Naive B cell (primary cell): Measurements from ENCODE around the gene TMPRSS15. TPM values are rescaled to one million over a fixed set of nuclear protein-coding genes. Genes with fewer than 3 reads are reported as not detected.

Experiments used
- ATAC-seq, 2 donors: fragments of 150-1000 bp; cut with Tn5 transposase; 2 replicates each; pipeline ENCODE4 v1.10.0; 2021; ENCODE audit warnings: low read depth in 2 of 2, mild to moderate bottlenecking in 2 of 2, moderate library complexity in 2 of 2
- DNase-seq: peaks from one replicate; pipeline ENCODE4 v3.0.0; 2022
- H3K27ac Mint-ChIP-seq, 6 donors: one replicate each; pipeline ENCODE4 v1.8.0; 2020 to 2022; ENCODE audit warnings: mild to moderate bottlenecking in 6 of 6, mixed read lengths in 6 of 6, moderate library complexity in 5 of 6, inconsistent platforms in 2 of 6
- H3K27me3 Mint-ChIP-seq, 3 donors: one replicate each; pipeline ENCODE4 v1.8.0; 2021 to 2022; ENCODE audit warnings: mixed read lengths in 3 of 3, mild to moderate bottlenecking in 1 of 3
- H3K36me3 Mint-ChIP-seq, 2 donors: one replicate each; pipeline ENCODE4 v1.8.0; 2020 to 2022; ENCODE audit warnings: mixed read lengths in 2 of 2, inconsistent platforms in 1 of 2, mild to moderate bottlenecking in 1 of 2
- H3K4me1 Mint-ChIP-seq, 3 donors: one replicate each; pipeline ENCODE4 v1.8.0; 2020 to 2022; ENCODE audit warnings: mixed read lengths in 3 of 3, inconsistent platforms in 1 of 3, mild to moderate bottlenecking in 1 of 3, moderate library complexity in 1 of 3
- H3K4me3 Mint-ChIP-seq, 8 donors: one replicate each; pipeline ENCODE4 v1.8.0; 2020 to 2022; ENCODE audit warnings: mild to moderate bottlenecking in 8 of 8, mixed read lengths in 8 of 8, moderate library complexity in 8 of 8, inconsistent platforms in 2 of 8
- H3K9me3 Mint-ChIP-seq, 7 donors: one replicate each; pipeline ENCODE4 v1.8.0; 2020 to 2022; ENCODE audit warnings: mixed read lengths in 7 of 7, mild to moderate bottlenecking in 5 of 7, inconsistent platforms in 2 of 7, moderate library complexity in 1 of 7
- polyA plus RNA-seq, 6 donors: library from polyadenylated mRNA; unstranded; fragments of 300-500 nt; fragmentation: Illumina TruSeq; gene quantifications; one replicate each; pipeline ENCODE4 v1.2.3, GENCODE V29; 2021; ENCODE audit warnings: low read depth in 6 of 6

Gene TMPRSS15
- polyA plus RNA-seq, 6 donors from 2014 or later, result 0.21 to 3.1 (median 0.61) TPM; not detected in 1

DNA sequence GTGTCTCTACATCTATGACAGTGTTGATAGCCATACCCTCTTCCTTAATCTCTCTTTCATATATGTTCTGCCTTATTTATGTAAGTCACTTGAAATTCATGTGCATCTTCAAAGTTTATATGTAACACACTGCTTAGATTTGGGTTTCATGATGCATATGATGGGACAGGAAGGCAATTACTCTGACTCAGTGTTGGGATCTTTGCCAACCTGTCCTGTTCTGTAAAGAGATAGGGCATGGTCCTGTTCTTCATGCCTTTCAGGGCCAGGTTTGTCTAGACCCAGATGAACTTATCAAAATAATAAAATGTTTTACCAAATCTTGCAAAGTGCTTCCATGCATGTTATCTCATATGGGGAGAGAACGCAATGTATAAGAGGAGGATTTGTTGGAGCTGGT, 69.5 kb downstream of the TMPRSS15 start:
- Mint-ChIP-seq H3K36me3 (no peaks in the 10 kb centered on the region), H3K4me3 (no peak overlapping the region), H3K4me1 (peaks cover 0 to 3% (median 0%) of the 10 kb centered on the region in 3 donors), H3K27me3 (peaks cover 0 to 3% (median 0%) of the 10 kb centered on the region in 3 donors), H3K27ac (no peak overlapping the region), H3K9me3 (no peaks in the 10 kb centered on the region)
- DNase-seq (no peak), ATAC-seq (no peak)

DNA sequence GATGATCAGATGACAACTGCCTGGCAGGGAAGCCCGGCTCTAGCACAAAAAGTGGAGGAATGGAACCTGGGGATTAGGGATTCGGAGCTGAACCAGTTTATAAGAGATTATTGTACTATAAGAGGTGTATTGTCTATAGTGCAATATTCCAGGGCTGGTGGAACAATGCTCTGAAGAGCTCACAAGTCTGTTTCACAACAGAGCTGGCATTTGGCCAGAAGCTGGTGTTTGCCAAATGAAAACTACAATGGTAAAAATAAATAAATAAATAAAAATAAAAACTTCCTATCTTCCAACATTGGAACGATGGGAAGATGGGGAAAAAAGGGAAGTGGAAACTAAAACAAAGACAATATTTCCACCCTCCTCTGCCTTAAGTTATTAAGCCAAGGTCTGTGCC, 85.4 kb downstream of the TMPRSS15 start:
- Mint-ChIP-seq H3K4me1 (no peaks in the 10 kb centered on the region), H3K4me3 (no peak overlapping the region), H3K27ac (no peak overlapping the region), H3K27me3 (no peaks in the 10 kb centered on the region), H3K36me3 (peaks cover 0 to 9% of the 10 kb centered on the region in 2 donors), H3K9me3 (peaks cover 2 to 17% (median 5%) of the 10 kb centered on the region in 7 donors)
- no peak for ATAC-seq
- no peak for DNase-seq

DNA sequence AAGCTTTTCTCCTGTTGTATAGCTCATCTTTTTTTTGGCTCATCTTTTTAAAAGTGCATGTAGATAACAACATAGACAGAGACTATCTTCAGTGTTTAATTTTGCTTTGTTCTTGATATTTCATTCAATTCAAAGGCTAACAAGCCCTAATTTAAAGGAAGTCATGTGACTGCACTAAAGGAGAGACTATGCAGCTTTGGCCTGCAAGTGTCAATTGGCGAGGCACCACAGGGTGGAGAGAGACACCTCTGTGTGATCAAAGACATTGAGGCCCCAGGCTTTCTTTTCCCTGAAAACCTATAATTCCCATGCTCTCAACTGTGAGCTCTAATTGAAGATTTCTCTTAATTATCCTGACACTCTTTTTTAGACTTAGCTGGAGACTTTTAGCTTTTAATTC, 105.4 kb downstream of the TMPRSS15 start:
- Mint-ChIP-seq H3K27ac (peak overlapping the region in 2 of 6 donors; percentile 9 to 34), H3K4me3 (no peak overlapping the region), H3K4me1 (no peaks in the 10 kb centered on the region), H3K36me3 (no peaks in the 10 kb centered on the region), H3K27me3 (no peaks in the 10 kb centered on the region), H3K9me3 (no peaks in the 10 kb centered on the region)
- ATAC-seq (no peak), DNase-seq (no peak)

DNA sequence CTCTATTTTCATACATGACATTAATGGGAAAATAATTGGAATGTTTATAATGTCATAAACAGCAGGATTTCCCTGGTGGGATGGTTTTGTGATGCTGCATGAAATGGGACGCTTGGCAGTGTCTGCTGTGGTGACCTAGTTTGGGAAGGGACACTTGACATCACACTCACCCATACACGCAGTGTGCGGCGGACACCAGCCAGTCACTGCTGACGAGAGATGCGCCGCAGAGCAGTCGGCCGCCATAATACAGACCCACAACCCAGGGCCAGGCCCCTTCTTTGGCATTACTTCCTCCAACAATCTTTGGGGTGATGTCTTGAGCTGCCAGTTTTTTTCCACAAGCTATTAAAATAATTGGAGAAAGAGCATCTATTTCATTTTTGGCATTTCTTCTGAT, 109.5 kb downstream of the TMPRSS15 start:
- no peaks in the 10 kb centered on the region for H3K4me1 Mint-ChIP-seq

DNA sequence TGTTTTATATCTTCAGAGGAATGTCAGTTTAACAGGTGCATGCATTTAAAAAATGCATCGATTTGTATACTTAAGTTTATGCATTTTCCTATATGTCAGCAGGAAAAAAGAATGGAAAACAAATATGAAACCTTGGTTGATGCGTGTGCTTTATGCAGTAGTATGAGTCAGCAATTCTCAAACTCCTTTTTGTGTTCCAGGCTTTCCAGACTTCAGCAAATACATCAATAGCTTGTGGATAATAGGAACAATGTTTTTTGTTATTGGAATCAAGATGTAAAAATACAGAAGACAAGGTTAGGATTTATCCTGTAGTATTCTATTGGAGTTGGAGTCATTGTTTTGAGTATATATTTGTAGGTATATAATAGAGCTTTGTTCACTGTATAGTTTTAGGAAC, 113.7 kb downstream of the TMPRSS15 start:
- Mint-ChIP-seq H3K4me1 (no peaks in the 10 kb centered on the region), H3K36me3 (no peaks in the 10 kb centered on the region), H3K27ac (no peak overlapping the region), H3K4me3 (no peak overlapping the region), H3K9me3 (no peaks in the 10 kb centered on the region), H3K27me3 (no peaks in the 10 kb centered on the region)
- DNase-seq (no peak), ATAC-seq (no peak)

More for the DNA sequence above, 109.5 kb downstream of the TMPRSS15 start:
- Mint-ChIP-seq H3K27ac (peak overlapping the region in 1 of 6 donors; percentile 10), H3K4me3 (no peak overlapping the region), H3K36me3 (no peaks in the 10 kb centered on the region), H3K9me3 (no peaks in the 10 kb centered on the region), H3K27me3 (no peaks in the 10 kb centered on the region)
- ATAC-seq (no peak), DNase-seq (no peak)

DNA sequence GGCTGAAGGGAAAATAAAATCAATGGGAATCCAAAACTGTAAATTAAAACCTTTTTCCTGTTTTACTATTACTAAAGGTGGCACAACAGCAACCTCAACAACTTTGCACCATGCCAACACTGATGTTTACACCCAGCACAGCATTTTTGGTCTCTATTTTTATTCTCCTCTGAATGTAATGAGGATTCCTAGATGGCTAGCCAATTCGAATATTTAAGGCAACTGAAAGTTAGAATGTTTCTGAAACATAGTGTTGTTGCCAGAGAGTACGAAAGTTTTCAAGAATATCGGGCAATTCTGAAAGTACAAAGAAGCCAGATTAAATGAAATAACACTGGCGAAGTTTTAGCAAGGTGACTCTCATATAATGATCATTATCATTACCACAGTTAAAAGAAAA, 118.2 kb downstream of the TMPRSS15 start:
- DNase-seq (no peak), ATAC-seq (no peak)
- peaks cover 0 to 4% (median 0%) of the 10 kb centered on the region in 7 donors for H3K9me3 Mint-ChIP-seq
- H3K4me3 Mint-ChIP-seq, result no peak overlapping the region
- peaks cover 0 to 4% of the 10 kb centered on the region in 2 donors for H3K36me3 Mint-ChIP-seq
- no peaks in the 10 kb centered on the region for H3K27me3 Mint-ChIP-seq
- H3K4me1 Mint-ChIP-seq, result no peaks in the 10 kb centered on the region
- no peak overlapping the region for H3K27ac Mint-ChIP-seq

DNA sequence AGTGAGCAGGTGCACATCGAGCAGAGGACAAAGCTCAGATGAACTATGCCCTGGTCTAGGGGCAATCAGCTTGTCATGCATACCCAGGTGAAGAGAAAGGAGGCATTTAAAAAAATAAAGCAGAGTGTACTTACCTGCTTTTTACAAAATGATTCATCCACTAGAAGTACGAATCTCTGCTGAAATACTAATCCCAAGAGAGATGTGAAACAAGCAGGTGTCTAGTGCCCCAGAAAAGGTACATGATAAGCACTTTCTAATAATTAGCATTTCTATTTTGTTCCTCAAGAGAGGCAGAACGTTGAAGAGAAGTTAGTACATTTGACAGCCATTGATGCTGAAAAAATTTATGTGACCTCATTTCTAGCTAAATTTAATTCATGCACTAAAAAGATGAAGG, 127.8 kb downstream of the TMPRSS15 start:
- H3K27me3 Mint-ChIP-seq, result no peaks in the 10 kb centered on the region
- ATAC-seq (no peak), DNase-seq (no peak)
- peaks cover 0 to 5% of the 10 kb centered on the region in 2 donors for H3K36me3 Mint-ChIP-seq
- peak overlapping the region in 1 of 6 donors; percentile 9 for H3K27ac Mint-ChIP-seq
- no peaks in the 10 kb centered on the region for H3K4me1 Mint-ChIP-seq
- H3K4me3 Mint-ChIP-seq, result no peak overlapping the region
- peaks cover 0 to 5% (median 0%) of the 10 kb centered on the region in 7 donors for H3K9me3 Mint-ChIP-seq

DNA sequence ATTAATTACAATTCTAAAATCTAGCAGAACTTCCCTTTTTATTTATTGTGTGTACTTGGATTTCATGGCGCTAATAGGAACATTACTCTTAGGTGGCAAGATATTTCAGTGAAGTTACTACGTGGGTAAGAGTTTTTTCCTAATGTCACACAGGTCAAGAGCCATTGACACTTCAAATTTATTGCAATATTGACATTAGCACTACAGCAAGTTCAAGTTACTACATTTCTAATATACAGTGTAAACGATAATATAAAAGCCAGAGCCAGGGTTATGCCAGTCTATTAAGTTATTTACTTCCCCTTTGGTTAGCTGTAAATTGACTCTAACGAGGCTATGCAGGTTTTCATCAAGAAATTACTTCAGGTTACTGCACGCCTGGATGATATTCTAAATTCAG, 129.2 kb downstream of the TMPRSS15 start:
- Mint-ChIP-seq H3K9me3 (no peaks in the 10 kb centered on the region), H3K4me3 (no peak overlapping the region), H3K4me1 (no peaks in the 10 kb centered on the region), H3K36me3 (no peaks in the 10 kb centered on the region), H3K27me3 (no peaks in the 10 kb centered on the region), H3K27ac (no peak overlapping the region)
- DNase-seq (no peak), ATAC-seq (no peak)

DNA sequence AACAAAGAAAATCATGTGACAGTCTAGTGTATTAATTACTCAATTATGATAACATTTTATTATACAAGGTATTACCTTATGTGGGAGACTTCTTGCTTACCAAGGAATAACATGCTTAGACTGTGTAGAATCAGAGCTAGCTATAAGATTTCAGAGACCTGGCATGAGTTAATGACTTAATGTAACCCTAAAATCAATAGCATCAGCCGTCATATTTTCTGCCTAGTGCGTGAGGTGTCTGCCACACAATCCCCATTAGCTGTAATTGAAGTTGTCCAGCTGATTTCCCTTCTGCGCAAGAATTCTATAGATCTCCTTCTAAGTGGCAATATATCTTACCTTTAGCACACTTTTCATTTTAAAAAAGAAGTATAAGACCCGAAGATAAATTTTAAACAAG, 130.2 kb downstream of the TMPRSS15 start:
- Mint-ChIP-seq H3K9me3 (no peaks in the 10 kb centered on the region), H3K36me3 (no peaks in the 10 kb centered on the region), H3K27me3 (no peaks in the 10 kb centered on the region), H3K27ac (no peak overlapping the region), H3K4me3 (no peak overlapping the region), H3K4me1 (no peaks in the 10 kb centered on the region)
- no peak for ATAC-seq
- no peak for DNase-seq

DNA sequence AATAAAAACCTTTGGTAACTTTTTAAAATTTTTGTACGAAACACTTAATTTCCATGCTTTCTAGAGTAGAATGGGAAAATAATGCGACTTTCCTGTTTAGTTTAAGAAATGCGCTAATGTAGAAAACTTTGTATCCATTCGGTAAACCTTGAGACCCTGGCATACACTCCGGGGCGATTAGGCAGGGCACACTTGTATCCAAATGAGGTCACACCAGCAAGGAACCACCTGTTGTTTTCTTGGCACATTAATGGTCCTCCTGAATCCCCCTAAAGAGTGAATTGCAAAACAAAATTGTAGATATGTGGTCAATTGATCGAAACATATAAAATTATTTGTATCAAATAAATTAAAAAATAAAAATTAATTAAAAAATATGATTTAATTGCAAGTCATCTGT, 133.7 kb downstream of the TMPRSS15 start:
- ATAC-seq (no peak), DNase-seq (no peak)
- H3K4me3 Mint-ChIP-seq, result no peak overlapping the region
- no peaks in the 10 kb centered on the region for H3K9me3 Mint-ChIP-seq
- no peaks in the 10 kb centered on the region for H3K36me3 Mint-ChIP-seq
- no peak overlapping the region for H3K27ac Mint-ChIP-seq
- no peaks in the 10 kb centered on the region for H3K27me3 Mint-ChIP-seq
- no peaks in the 10 kb centered on the region for H3K4me1 Mint-ChIP-seq

DNA sequence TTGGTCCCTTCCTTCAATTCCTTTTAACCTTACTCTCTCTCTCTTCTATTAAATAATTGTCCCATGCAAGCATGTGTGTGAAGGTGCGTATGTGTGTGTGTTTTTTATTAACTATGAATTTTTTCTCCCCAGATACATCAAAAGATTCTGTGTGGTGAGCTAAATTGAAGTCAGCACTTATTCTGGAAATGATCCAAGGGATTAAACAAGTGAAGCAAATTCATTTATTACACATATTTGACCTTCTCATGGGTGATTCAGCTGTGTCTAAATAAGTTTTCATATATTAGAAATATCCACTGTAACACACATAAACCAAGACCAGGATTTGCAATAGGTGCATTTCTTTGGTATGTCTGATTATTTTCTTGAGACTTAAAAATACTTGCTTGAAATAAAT, 134.7 kb downstream of the TMPRSS15 start:
- ATAC-seq (no peak), DNase-seq (no peak)
- no peak overlapping the region for H3K4me3 Mint-ChIP-seq
- H3K9me3 Mint-ChIP-seq, result no peaks in the 10 kb centered on the region
- no peaks in the 10 kb centered on the region for H3K27me3 Mint-ChIP-seq
- no peaks in the 10 kb centered on the region for H3K4me1 Mint-ChIP-seq
- H3K36me3 Mint-ChIP-seq, result no peaks in the 10 kb centered on the region
- no peak overlapping the region for H3K27ac Mint-ChIP-seq

DNA sequence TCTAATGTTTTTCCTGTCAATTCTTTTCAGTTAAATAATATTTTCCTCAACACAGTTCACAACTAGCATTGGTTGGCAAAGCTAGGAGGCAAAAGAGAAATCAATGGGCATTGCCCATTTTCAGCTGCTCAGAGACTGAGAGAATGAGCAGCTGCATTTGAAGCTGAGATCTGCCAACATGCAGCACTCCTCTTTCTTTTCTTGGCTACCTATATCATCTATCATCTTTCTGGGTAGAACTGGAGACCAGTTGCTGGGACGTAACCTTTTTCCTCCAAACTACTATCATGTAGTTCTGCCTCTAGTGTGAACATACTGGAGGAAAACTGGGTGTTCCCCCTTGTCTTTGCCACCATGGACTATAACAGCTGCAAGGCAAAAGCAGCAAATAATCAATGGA, 136.1 kb downstream of the TMPRSS15 start:
- Mint-ChIP-seq H3K4me1 (no peaks in the 10 kb centered on the region), H3K36me3 (no peaks in the 10 kb centered on the region), H3K27me3 (no peaks in the 10 kb centered on the region), H3K4me3 (no peak overlapping the region), H3K27ac (no peak overlapping the region), H3K9me3 (no peaks in the 10 kb centered on the region)
- ATAC-seq (no peak), DNase-seq (no peak)

DNA sequence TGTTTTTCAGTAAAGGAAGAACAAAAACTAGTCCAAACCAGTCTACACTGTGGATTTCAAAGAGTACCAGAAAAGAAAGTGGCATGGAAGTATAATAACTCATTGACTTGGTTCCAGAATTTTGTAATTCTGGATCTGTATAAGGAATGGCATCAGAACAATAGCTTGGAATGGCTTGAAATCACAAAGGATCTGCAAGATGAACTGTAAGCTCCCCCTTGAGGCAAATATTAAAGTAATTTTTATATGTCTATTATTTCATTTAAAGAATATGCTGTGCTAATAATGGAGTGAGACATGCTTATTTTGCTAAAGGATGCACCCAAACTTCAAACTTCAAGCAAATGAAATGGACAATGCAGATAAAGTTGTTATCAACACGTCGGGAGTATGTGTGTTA, 137.6 kb downstream of the TMPRSS15 start:
- no peak for ATAC-seq
- H3K27ac Mint-ChIP-seq, result no peak overlapping the region
- H3K9me3 Mint-ChIP-seq, result no peaks in the 10 kb centered on the region
- H3K27me3 Mint-ChIP-seq, result no peaks in the 10 kb centered on the region
- no peak overlapping the region for H3K4me3 Mint-ChIP-seq
- no peak for DNase-seq
- H3K4me1 Mint-ChIP-seq, result no peaks in the 10 kb centered on the region
- H3K36me3 Mint-ChIP-seq, result no peaks in the 10 kb centered on the region

DNA sequence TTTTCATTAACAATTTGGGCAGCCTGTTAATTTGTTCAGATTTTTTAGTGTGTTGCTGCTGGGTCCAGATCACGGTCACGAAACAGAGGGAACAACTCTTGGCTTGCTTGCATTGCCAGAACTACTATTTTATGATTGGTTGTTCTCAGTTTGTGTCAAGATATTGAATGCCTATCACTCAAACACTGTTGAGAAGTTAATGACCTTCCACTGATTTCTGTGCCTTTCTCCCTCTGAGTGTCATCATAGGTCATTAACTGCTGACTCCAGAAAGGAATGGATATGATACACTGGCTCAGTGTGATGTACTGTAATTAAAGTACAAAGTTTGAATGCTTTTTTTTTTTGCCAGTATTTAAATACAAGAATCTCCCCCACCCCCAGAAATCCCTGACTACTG, 149.8 kb downstream of the TMPRSS15 start:
- ATAC-seq (no peak), DNase-seq (no peak)
- Mint-ChIP-seq H3K36me3 (no peaks in the 10 kb centered on the region), H3K4me3 (no peak overlapping the region), H3K27me3 (no peaks in the 10 kb centered on the region), H3K27ac (no peak overlapping the region), H3K9me3 (no peaks in the 10 kb centered on the region), H3K4me1 (no peaks in the 10 kb centered on the region)

DNA sequence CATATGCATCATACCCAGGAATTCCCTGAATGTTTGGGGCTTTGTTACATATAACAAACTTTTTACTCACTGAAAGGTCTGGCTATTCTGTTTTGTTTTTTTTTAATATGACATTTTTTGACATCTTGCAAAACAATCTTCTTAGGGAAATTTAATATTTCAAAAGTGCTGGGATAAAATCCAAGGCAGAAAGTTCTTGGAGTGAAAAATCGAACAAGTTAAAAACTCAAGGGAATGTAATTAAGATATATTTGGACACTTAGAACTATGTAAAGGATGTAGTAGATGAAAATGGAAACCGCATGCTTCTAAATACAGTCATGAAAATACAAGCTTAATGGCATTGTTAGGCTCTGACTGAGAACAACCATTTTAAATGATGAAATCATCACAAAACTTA, 150.4 kb downstream of the TMPRSS15 start:
- H3K27me3 Mint-ChIP-seq, result no peaks in the 10 kb centered on the region
- H3K9me3 Mint-ChIP-seq, result no peaks in the 10 kb centered on the region
- no peak for ATAC-seq
- no peak overlapping the region for H3K4me3 Mint-ChIP-seq
- no peak for DNase-seq
- no peaks in the 10 kb centered on the region for H3K4me1 Mint-ChIP-seq
- H3K27ac Mint-ChIP-seq, result no peak overlapping the region
- H3K36me3 Mint-ChIP-seq, result no peaks in the 10 kb centered on the region
